ENCODE results near the gene NOXA1. TPM values are rescaled to one million over a fixed set of nuclear protein-coding genes. Genes with fewer than 3 reads are reported as not detected.

Gene NOXA1
- total RNA-seq, 4 donors from 2014 or later: 1.1 to 4.2 (median 3.0) TPM

- Histone ChIP-seq H3K27ac (no peak overlapping the region), H3K36me3 (no peaks in the 10 kb centered on the region), H3K27me3 (peaks cover 75% of the 10 kb centered on the region), H3K4me1 (peaks cover 0 to 22% (median 7%) of the 10 kb centered on the region in 3 donors), H3K4me3 (peak overlapping the region in 1 of 2 donors; percentile 46), H3K9me3 (no peaks in the 10 kb centered on the region)
- WGBS, 2 donors (ENCODE audit: low coverage in 1 of 2): 22 to 41% methylated on average over 3 to 6 of the region's 7 CpGs
- TF ChIP-seq POLR2A (IDR thresholded peaks at IDR 0.05): no peak
- TF ChIP-seq, protein P1, sequence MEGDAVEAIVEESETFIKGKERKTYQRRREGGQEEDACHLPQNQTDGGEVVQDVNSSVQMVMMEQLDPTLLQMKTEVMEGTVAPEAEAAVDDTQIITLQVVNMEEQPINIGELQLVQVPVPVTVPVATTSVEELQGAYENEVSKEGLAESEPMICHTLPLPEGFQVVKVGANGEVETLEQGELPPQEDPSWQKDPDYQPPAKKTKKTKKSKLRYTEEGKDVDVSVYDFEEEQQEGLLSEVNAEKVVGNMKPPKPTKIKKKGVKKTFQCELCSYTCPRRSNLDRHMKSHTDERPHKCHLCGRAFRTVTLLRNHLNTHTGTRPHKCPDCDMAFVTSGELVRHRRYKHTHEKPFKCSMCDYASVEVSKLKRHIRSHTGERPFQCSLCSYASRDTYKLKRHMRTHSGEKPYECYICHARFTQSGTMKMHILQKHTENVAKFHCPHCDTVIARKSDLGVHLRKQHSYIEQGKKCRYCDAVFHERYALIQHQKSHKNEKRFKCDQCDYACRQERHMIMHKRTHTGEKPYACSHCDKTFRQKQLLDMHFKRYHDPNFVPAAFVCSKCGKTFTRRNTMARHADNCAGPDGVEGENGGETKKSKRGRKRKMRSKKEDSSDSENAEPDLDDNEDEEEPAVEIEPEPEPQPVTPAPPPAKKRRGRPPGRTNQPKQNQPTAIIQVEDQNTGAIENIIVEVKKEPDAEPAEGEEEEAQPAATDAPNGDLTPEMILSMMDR (IDR thresholded peaks at IDR 0.05): no peak
- no peak for TF ChIP-seq POLR2AphosphoS5 (IDR thresholded peaks at IDR 0.05)
- TF ChIP-seq EP300 (IDR thresholded peaks at IDR 0.05): no peak
- no peak for ATAC-seq
Observed at GRCh38 chr9:137441935-137442321, 18.7 kb downstream of the NOXA1 start.

DNA sequence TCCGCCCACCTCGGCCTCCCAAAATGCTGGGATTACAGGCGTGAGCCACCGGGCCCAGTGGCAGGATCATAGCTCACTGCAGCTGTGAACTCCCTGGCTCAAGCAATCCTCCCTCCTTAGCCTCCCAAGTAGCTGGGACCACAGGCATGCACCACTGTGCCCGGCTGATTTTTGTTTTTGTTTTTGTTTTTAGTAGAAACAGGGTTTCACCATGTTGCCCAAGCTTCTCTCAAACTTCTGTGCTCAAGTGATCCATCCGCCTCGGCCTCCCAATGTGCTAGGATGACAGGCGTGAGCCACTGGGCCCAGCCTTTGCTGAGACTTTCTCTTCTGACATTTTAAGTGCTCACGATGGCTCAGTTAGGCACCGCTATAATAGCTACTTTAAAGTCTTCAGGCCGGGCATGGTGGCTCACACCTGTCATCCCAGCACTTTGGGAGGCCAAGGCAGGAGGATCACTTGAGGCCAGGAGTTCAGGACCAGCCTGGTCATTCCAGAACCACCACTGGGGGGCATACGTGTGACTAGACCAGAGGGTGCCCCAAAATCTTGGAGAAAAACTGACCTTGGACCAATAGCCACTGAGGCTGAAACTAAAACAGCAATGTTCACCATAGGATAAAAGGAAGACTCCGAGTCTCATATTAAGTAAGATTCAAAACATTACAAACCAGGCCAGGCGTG, 21.1 kb downstream of the NOXA1 start:
- Histone ChIP-seq H3K4me3 (no peak overlapping the region), H3K27ac (no peak overlapping the region), H3K4me1 (peaks cover 0 to 22% (median 7%) of the 10 kb centered on the region in 3 donors), H3K9me3 (no peaks in the 10 kb centered on the region), H3K27me3 (peaks cover 52% of the 10 kb centered on the region), H3K36me3 (peaks cover 0 to 11% of the 10 kb centered on the region in 2 donors)
- no peak for TF ChIP-seq POLR2AphosphoS5 (IDR thresholded peaks at IDR 0.05)
- TF ChIP-seq, protein P1 (IDR thresholded peaks at IDR 0.05): no peak
- no peak for TF ChIP-seq EP300 (IDR thresholded peaks at IDR 0.05)
- no peak for TF ChIP-seq POLR2A (IDR thresholded peaks at IDR 0.05)
- 89 to 94% methylated on average over 6 to 9 of the region's 14 CpGs for WGBS, 2 donors (ENCODE audit: low coverage in 1 of 2)
- ATAC-seq: no peak

DNA sequence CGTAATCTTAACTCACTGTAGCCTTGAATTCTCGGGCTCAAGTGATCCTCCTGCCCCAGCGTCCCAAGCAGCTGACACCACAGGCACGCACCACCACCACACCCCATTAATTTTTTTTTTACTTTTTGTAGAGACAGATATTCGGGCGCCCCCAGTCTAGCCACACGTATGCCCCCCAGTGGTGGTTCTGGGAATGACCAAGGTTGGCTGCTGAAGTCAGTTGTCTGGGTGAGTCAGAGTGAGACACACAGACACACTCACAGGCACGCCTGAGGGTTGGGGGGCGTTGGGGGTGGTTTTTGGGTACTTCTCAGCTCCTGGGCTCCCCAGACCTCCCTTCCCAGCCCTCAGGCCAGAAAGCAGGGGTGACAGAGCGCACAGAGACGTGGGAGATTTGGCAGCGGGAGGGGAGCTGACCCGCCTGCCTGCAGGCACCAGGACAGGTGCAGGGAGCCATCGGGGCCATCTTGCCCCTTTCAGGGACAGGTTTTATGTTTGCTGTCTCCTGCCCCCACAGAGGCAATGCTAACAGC, 22.1 kb downstream of the NOXA1 start:
- no peak overlapping the region for H3K4me3 ChIP-seq
- H3K36me3 ChIP-seq: peaks cover 0 to 20% of the 10 kb centered on the region in 2 donors
- no peak overlapping the region for H3K27ac ChIP-seq
- no peaks in the 10 kb centered on the region for H3K9me3 ChIP-seq
- no peak for TF ChIP-seq EP300 (IDR thresholded peaks at IDR 0.05)
- TF ChIP-seq, protein P1 (IDR thresholded peaks at IDR 0.05): peak in 3 of 4 experiments; percentile 65 to 85 (median 82)
- H3K27me3 ChIP-seq: peaks cover 47% of the 10 kb centered on the region
- peaks cover 0 to 22% (median 7%) of the 10 kb centered on the region in 3 donors for H3K4me1 ChIP-seq
- WGBS, 2 donors (ENCODE audit: low coverage in 1 of 2): 5 to 14% methylated on average over 4 to 7 of the region's 14 CpGs
- ATAC-seq: peak; percentile 69

DNA sequence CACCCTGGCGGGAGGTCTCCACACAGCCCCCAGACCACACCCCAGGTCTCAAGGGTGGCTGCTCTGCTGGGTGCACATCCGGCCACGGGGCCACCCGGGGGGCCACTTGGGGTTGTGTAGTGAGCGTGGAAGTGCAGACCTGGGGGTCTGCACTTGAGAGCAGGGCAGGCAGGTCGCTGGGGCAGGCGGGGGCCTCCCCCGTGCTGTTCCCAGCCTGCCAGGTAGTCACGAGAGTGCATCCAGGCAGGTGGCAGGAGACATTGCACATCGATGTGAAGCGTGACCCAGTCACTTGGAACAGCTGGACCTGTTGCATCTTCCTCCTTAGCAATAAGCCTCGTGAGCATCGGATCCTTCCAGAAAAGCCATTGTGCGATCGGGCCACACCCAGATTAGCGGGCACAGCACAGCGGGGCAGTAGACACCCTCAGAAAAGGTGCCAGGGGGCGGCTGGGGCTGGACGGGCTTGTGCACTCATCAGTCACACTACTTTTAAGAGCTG, 22.8 kb downstream of the NOXA1 start:
- H3K4me1 ChIP-seq: peaks cover 0 to 22% (median 7%) of the 10 kb centered on the region in 3 donors
- 52% methylated on average over 9 of the region's 19 CpGs; no CpG with 5 or more reads in 1 of the 2 donors for WGBS, 2 donors (ENCODE audit: low coverage in 1 of 2)
- no peak overlapping the region for H3K4me3 ChIP-seq
- peaks cover 0 to 20% of the 10 kb centered on the region in 2 donors for H3K36me3 ChIP-seq
- no peak for TF ChIP-seq POLR2A (IDR thresholded peaks at IDR 0.05)
- TF ChIP-seq, protein P1 (IDR thresholded peaks at IDR 0.05): no peak
- no peak for TF ChIP-seq EP300 (IDR thresholded peaks at IDR 0.05)
- TF ChIP-seq POLR2AphosphoS5 (IDR thresholded peaks at IDR 0.05): no peak
- H3K9me3 ChIP-seq: no peaks in the 10 kb centered on the region
- H3K27ac ChIP-seq: no peak overlapping the region
- H3K27me3 ChIP-seq: peaks cover 47% of the 10 kb centered on the region
- ATAC-seq: no peak
